Tibial nerve (tissue), 3 donors: ENCODE measurements around the gene TRABD2A.

ENCODE experiments used
- CTCF ChIP-seq, 5 experiments: fragments of 200-600 bp in 3 of 5; fragments of 450-650 bp in 2 of 5; sonication (generic) in 3 of 5; IDR thresholded peaks; one replicate each; pipeline ENCODE4 v1.5.1; 2016 to 2019; ENCODE audit warnings: antibody characterized with exemption in 5 of 5, mild to moderate bottlenecking in 3 of 5, moderate library complexity in 2 of 5
- POLR2A ChIP-seq, 2 donors: fragments of 450-650 bp; IDR thresholded peaks; one replicate each; pipeline ENCODE4 v1.6.1; 2017; ENCODE audit warnings: antibody characterized with exemption in 2 of 2, mild to moderate bottlenecking in 2 of 2, moderate library complexity in 2 of 2

- TF ChIP-seq CTCF (IDR thresholded peaks at IDR 0.05) (no peak), POLR2A (IDR thresholded peaks at IDR 0.05) (no peak)
These were observed 40.6 kb downstream of the TRABD2A start for GRCh38 chr2:84840306-84840705.
